Testis (tissue), 3 donors: ENCODE results near the gene CPN1. TPM values are rescaled to one million over a fixed set of nuclear protein-coding genes. Genes with fewer than 3 reads are reported as not detected.
A peak's percentile ranks its signal among the peaks of the same experiment; 100 is the strongest.
"Not testable (repeated sequence)": the region's sequence is repeated elsewhere in the genome, so short reads cannot be mapped to it uniquely, and the experiment has no call there.

Source experiments
- DNase-seq: peaks from one replicate; pipeline ENCODE4 v3.0.0-alpha.2; 2019
- H3K27ac ChIP-seq, 2 donors: fragments of 200-600 bp; sonication (generic); one replicate each; pipeline ENCODE4 v1.5.1; 2019
- H3K27me3 ChIP-seq: fragments of 200-600 bp; sonication (generic); one replicate; pipeline ENCODE4 v1.5.1; 2019
- H3K36me3 ChIP-seq: fragments of 200-600 bp; sonication (generic); one replicate; pipeline ENCODE4 v1.5.1; 2017; ENCODE audit warnings: low read depth; ENCODE audit errors: missing control alignments
- H3K4me1 ChIP-seq: fragments of 200-600 bp; sonication (generic); one replicate; pipeline ENCODE4 v1.5.1; 2019
- H3K4me3 ChIP-seq, 2 donors: fragments of 200-600 bp; sonication (generic); one replicate each; pipeline ENCODE4 v1.5.1; 2017 to 2019
- H3K9me3 ChIP-seq: fragments of 200-600 bp; sonication (generic); one replicate; pipeline ENCODE4 v1.5.1; 2017
- CTCF ChIP-seq, 3 experiments: fragments of 450-650 bp in 2 of 3; fragments of 200-600 bp in 1 of 3; sonication (generic) in 1 of 3; IDR thresholded peaks; one replicate each; pipeline ENCODE4 v1.5.1; 2016 to 2019; ENCODE audit warnings: antibody characterized with exemption in 3 of 3, mild to moderate bottlenecking in 2 of 3, moderate library complexity in 1 of 3
- POLR2A ChIP-seq: fragments of 450-650 bp; IDR thresholded peaks from one replicate; pipeline ENCODE4 v1.6.1; 2017; ENCODE audit warnings: antibody characterized with exemption, mild to moderate bottlenecking, moderate library complexity
- WGBS, 2 donors: methylation state at CpG; one replicate each; pipeline ENCODE4 v1.1.5; 2018; 5-methylcytosine and 5-hydroxymethylcytosine counted together
- intact Hi-C: fragments of 100-400 bp; cut with DNase I; formaldehyde crosslinking; loops from one replicate; pipeline ENCODE4 v1.15.1; 2023; ENCODE audit warnings: low total_unique reads
- polyA plus RNA-seq: library from polyadenylated mRNA; stranded (reverse); fragments of 350-450 nt; fragmentation: Illumina TruSeq; extraction: RNeasy Lipid Tissue Mini Kit (QIAGEN cat#74804); gene quantifications from one replicate; pipeline ENCODE4 v1.2.3, GENCODE V29; 2014; ENCODE audit warnings: low read depth, low replicate concordance; ENCODE audit not compliant: insufficient read depth
- total RNA-seq, 2 donors: library from RNA; depleted of rRNA; stranded (reverse); fragments of >200 nt; gene quantifications; one replicate each; pipeline ENCODE4 v1.2.3, GENCODE V29; 2016

CPN1 gene
- total and polyA plus RNA-seq, 3 donors from 2014 or later: 0.87 to 2.7 (median 2.4) TPM

DNA sequence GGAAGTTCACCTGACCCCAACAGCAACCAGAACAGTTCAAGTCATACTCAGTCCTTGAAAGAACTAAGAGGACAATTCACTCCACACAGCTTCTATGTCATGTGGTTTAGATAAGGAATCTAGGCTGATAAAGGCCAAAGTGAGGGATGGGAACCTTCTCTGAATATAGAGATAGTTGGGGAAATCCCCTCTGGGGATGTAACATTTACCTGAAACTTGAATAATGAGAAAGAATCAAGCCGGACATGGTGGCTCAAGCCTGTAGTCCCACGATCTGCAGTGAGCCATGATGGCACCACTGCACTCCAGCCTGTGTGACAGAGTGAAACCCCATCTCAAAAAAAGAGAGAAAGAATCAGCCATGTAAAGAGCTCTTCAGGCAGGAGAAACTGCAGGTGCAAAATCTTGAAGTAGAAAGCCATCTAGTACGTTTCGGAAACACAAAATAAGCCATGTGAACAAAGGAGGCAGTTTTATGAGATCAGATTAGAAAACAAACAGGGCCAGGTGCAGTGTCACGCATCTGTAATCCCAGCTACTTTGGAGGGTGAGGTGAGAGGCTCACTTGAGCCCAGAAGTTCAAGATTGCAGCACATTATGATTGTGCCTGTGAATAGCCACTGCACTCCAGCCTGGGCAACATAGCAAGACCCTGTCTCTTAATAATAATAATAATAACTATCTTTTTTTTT is 67.5 kb downstream of the CPN1 start:
- H3K4me3 ChIP-seq: no peak overlapping the region
- intact Hi-C loops: no loop called here
- no peaks in the 10 kb centered on the region for H3K27me3 ChIP-seq
- DNase-seq: no peak
- H3K4me1 ChIP-seq: peaks cover 3% of the 10 kb centered on the region
- no peak overlapping the region for H3K27ac ChIP-seq
- TF ChIP-seq POLR2A (no peak), CTCF (IDR thresholded peaks at IDR 0.05) (no peak)
- WGBS, 2 donors: 91 to 93% methylated on average over 5 of the region's 5 CpGs
- no peaks in the 10 kb centered on the region for H3K36me3 ChIP-seq
- H3K9me3 ChIP-seq: no peaks in the 10 kb centered on the region

GRCh38 chr10:100013621-100014020 is 68.0 kb downstream of the CPN1 start:
- H3K27ac ChIP-seq: no peak overlapping the region
- no peaks in the 10 kb centered on the region for H3K9me3 ChIP-seq
- TF ChIP-seq POLR2A (no peak), CTCF (IDR thresholded peaks at IDR 0.05) (no peak)
- WGBS, 2 donors: 93 to 100% methylated on average over 1 of the region's 1 CpG
- DNase-seq: no peak
- H3K36me3 ChIP-seq: no peaks in the 10 kb centered on the region
- no peaks in the 10 kb centered on the region for H3K27me3 ChIP-seq
- intact Hi-C loops: no loop called here
- peaks cover 3% of the 10 kb centered on the region for H3K4me1 ChIP-seq
- no peak overlapping the region for H3K4me3 ChIP-seq

GRCh38 chr10:100011906-100012305 is 69.8 kb downstream of the CPN1 start:
- Histone ChIP-seq H3K4me3 (peak overlapping the region in 1 of 2 donors; percentile 0), H3K4me1 (peaks cover 17% of the 10 kb centered on the region)
- 54 to 78% methylated on average over 20 of the region's 20 CpGs for WGBS, 2 donors
- H3K27ac ChIP-seq, H3K9me3 ChIP-seq, H3K27me3 ChIP-seq, DNase-seq, intact Hi-C loops, H3K36me3 ChIP-seq: not testable (repeated sequence)

GRCh38 chr10:100009793-100010676 is 71.6 kb downstream of the CPN1 start, which contains the start of gene DNMBP:
Gene DNMBP, minus strand, starts transcription at chr10:100009947. Its CDS starts 37,823 bp downstream, at chr10:99972124.
- Histone ChIP-seq H3K27me3 (no peaks in the 10 kb centered on the region), H3K4me1 (peaks cover 22% of the 10 kb centered on the region), H3K4me3 (peak within 1 kb of the TSS; percentile 85 to 87), H3K27ac (peak within 1 kb of the TSS; percentile 61 to 87), H3K36me3 (no peaks in the 10 kb centered on the region), H3K9me3 (no peaks in the 10 kb centered on the region)
- peak; percentile 37 to 96 (median 72) for TF ChIP-seq CTCF (IDR thresholded peaks at IDR 0.05)
- TF ChIP-seq POLR2A: no peak
- 4% methylated on average over 14 to 34 of the region's 86 CpGs for WGBS, 2 donors
- peak; percentile 84 for DNase-seq
- intact Hi-C loops: no loop called here

DNA sequence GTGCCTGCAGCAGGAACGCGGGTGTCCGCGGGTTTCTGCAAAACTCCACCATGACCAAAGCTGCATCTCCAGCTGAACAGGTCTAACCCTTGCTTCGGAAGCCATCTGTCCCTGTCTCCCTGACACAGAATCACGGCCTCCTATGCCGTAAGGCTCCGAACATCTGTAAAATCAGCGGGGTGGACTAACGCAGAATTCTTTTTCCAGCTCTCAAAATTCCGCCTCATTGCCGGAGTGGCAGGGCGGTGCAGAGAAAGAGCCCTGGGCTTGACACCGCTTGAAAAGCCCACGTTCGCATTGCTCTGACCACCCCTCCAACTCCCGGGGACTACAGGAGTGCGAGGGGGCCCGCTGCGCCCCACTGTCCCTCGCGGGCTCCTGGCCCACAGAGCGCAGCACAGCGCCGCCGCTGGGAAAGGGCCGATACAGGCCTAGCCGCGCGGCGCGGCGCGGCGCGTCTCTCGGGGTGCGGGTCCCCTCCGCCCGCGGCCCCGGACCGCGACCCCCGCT is 72.3 kb downstream of the CPN1 start:
- Histone ChIP-seq H3K27ac (peak overlapping the region; percentile 60 to 87), H3K27me3 (no peaks in the 10 kb centered on the region), H3K4me3 (peak overlapping the region; percentile 85 to 87), H3K4me1 (peaks cover 26% of the 10 kb centered on the region), H3K36me3 (no peaks in the 10 kb centered on the region), H3K9me3 (no peaks in the 10 kb centered on the region)
- WGBS, 2 donors: 0 to 1% methylated on average over 23 to 34 of the region's 45 CpGs
- intact Hi-C loops: no loop called here
- TF ChIP-seq CTCF (IDR thresholded peaks at IDR 0.05): peak in 1 of 3 experiments; percentile 34
- no peak for TF ChIP-seq POLR2A
- peak; percentile 74 for DNase-seq
